GM18870 (cell line): ENCODE data around the gene RLBP1.

ENCODE experiments used
- ATAC-seq: cut with Tn5 transposase; IDR thresholded peaks from one replicate; pipeline ENCODE4 v1.9.1; 2021; ENCODE audit warnings: moderate library complexity; ENCODE audit not compliant: unreplicated experiment

Gene RLBP1

GRCh38 chr15:89179966-89180875 is 41.2 kb downstream of the RLBP1 start:
- ATAC-seq: no peak

- no peak for ATAC-seq
Observed at GRCh38 chr15:89178307-89178977, 42.9 kb downstream of the RLBP1 start.

- ATAC-seq: no peak
Observed at GRCh38 chr15:89177633-89178306, 43.6 kb downstream of the RLBP1 start.

- ATAC-seq: no peak
Observed at GRCh38 chr15:89177116-89177515, 44.3 kb downstream of the RLBP1 start.

GRCh38 chr15:89175617-89176191 is 45.7 kb downstream of the RLBP1 start:
- ATAC-seq: no peak

- ATAC-seq: no peak
Observed at GRCh38 chr15:89174476-89174875, 46.9 kb downstream of the RLBP1 start.

GRCh38 chr15:89172921-89173320 is 48.5 kb downstream of the RLBP1 start:
- no peak for ATAC-seq

GRCh38 chr15:89171136-89172072 is 50.0 kb downstream of the RLBP1 start:
- no peak for ATAC-seq

GRCh38 chr15:89170364-89170763 is 51.0 kb downstream of the RLBP1 start:
- no peak for ATAC-seq

- no peak for ATAC-seq
Observed at GRCh38 chr15:89168316-89168833, 53.0 kb downstream of the RLBP1 start.

- ATAC-seq: peak; percentile 69
Observed at GRCh38 chr15:89167267-89168176, 53.9 kb downstream of the RLBP1 start.

GRCh38 chr15:89165677-89166076 is 55.7 kb downstream of the RLBP1 start:
- ATAC-seq: no peak

GRCh38 chr15:89164712-89165211 is 56.6 kb downstream of the RLBP1 start:
- ATAC-seq: no peak

GRCh38 chr15:89163271-89164055 is 57.9 kb downstream of the RLBP1 start:
- no peak for ATAC-seq

- no peak for ATAC-seq
Observed at GRCh38 chr15:89161666-89162065, 59.7 kb downstream of the RLBP1 start.
